Activated CD8-positive, alpha-beta T cell treated with anti-CD3 and anti-CD28 coated beads, Interleukin-2, amount 10 ng/mL, durations not matched to agents 7 days and 5 days (primary cell): ENCODE data around the gene PLEKHA6. TPM values are rescaled to one million over a fixed set of nuclear protein-coding genes. Genes with fewer than 3 reads are reported as not detected.

Experiments
- ATAC-seq: fragments of 150-1000 bp; cut with Tn5 transposase; one replicate; pipeline ENCODE4 v1.10.0; 2021; ENCODE audit warnings: moderate library complexity
- CTCF ChIA-PET: fragments of 350-600 bp; sonication (Branson Sonifier 250); formaldehyde crosslinking; loops from one replicate; lab custom pipeline; 2021; ENCODE audit warnings: antibody characterized with exemption; lab: Charles Lee
- POLR2A ChIA-PET: fragments of 350-600 bp; sonication (Branson Sonifier 250); formaldehyde crosslinking; loops from one replicate; lab custom pipeline; 2021; ENCODE audit warnings: antibody characterized with exemption; lab: Charles Lee
- DNase-seq: peaks from one replicate; pipeline ENCODE4 v3.0.0-alpha.2; 2020
- H3K27ac Mint-ChIP-seq: one replicate; pipeline ENCODE4 v1.8.0; 2021; ENCODE audit warnings: mild to moderate bottlenecking, mixed read lengths
- H3K27me3 Mint-ChIP-seq: one replicate; pipeline ENCODE4 v1.8.0; 2021; ENCODE audit warnings: low read depth, mixed read lengths
- H3K36me3 Mint-ChIP-seq: one replicate; pipeline ENCODE4 v1.8.0; 2021; ENCODE audit warnings: low read depth, mixed read lengths
- H3K4me1 Mint-ChIP-seq: one replicate; pipeline ENCODE4 v1.8.0; 2021; ENCODE audit warnings: low read depth, mixed read lengths
- H3K4me3 Mint-ChIP-seq: one replicate; pipeline ENCODE4 v1.8.0; 2021; ENCODE audit warnings: mild to moderate bottlenecking, mixed read lengths
- H3K9me3 Mint-ChIP-seq: one replicate; pipeline ENCODE4 v1.8.0; 2022; ENCODE audit warnings: mixed read lengths; ENCODE audit not compliant: insufficient read depth
- total RNA-seq, 2 experiments: library from RNA; stranded (reverse); gene quantifications; one replicate each; pipeline ENCODE4 v1.2.3, GENCODE V29; 2021

Gene PLEKHA6
- under 1 TPM; 0.26 to 0.29 TPM for total RNA-seq

- Mint-ChIP-seq H3K36me3 (no peaks in the 10 kb centered on the region), H3K27ac (no peak within 1 kb of the TSS), H3K4me3 (no peak within 1 kb of the TSS), H3K27me3 (peaks cover 8% of the 10 kb centered on the region), H3K9me3 (no peaks in the 10 kb centered on the region), H3K4me1 (peaks cover 12% of the 10 kb centered on the region)
- CTCF ChIA-PET: interaction anchor here (0.7 to 5.9 kb wide), 6 partner anchors 38 to 239 kb away, joined by 3 to 122 read pairs (median 6); partner anchors contain the start of genes GOLT1A and REN
- no peak for DNase-seq
- no peak for ATAC-seq
- POLR2A ChIA-PET: no interaction called here
Observed at GRCh38 chr1:204359474-204360255, at the start of gene PLEKHA6. PLEKHA6 (minus strand) TSS chr1:204359929; CDS start chr1:204273727, 86,202 bp downstream.

GRCh38 chr1:204409123-204409522, 49.4 kb upstream of the PLEKHA6 start:
- ATAC-seq: no peak
- peak overlapping the region; percentile 66 for H3K27ac Mint-ChIP-seq
- H3K27me3 Mint-ChIP-seq: no peaks in the 10 kb centered on the region
- peaks cover 24% of the 10 kb centered on the region for H3K4me1 Mint-ChIP-seq
- ChIA-PET POLR2A (interaction anchor here (0.9 to 2.1 kb wide), 2 partner anchors 17 to 107 kb away, joined by 3 to 6 read pairs; partner anchors contain the start of gene MDM4), CTCF (interaction anchor here (1.3 to 7.3 kb wide), 5 partner anchors 10 to 104 kb away, joined by 4 to 133 read pairs (median 6); partner anchors contain the start of gene PIK3C2B)
- H3K36me3 Mint-ChIP-seq: peaks cover 62% of the 10 kb centered on the region
- DNase-seq: no peak
- H3K4me3 Mint-ChIP-seq: peak overlapping the region; percentile 99
- no peaks in the 10 kb centered on the region for H3K9me3 Mint-ChIP-seq

GRCh38 chr1:204408602-204409001, 48.9 kb upstream of the PLEKHA6 start:
- Mint-ChIP-seq H3K4me1 (peaks cover 29% of the 10 kb centered on the region), H3K36me3 (peaks cover 67% of the 10 kb centered on the region), H3K27ac (peak overlapping the region; percentile 66), H3K27me3 (no peaks in the 10 kb centered on the region), H3K4me3 (peak overlapping the region; percentile 99), H3K9me3 (no peaks in the 10 kb centered on the region)
- CTCF ChIA-PET: interaction anchor here (1.3 to 7.3 kb wide), 7 partner anchors 10 to 398 kb away, joined by 4 to 133 read pairs (median 6); partner anchors contain the start of gene PIK3C2B
- POLR2A ChIA-PET: interaction anchor here (0.9 to 2.1 kb wide), 2 partner anchors 16 to 108 kb away, joined by 3 to 6 read pairs; partner anchors contain the start of gene MDM4
- ATAC-seq (no peak), DNase-seq (no peak)

- ChIA-PET POLR2A (interaction anchor here (0.6 to 2.1 kb wide), 4 partner anchors 16 to 1367 kb away, joined by 3 to 6 read pairs (median 3); partner anchors contain the start of genes MDM4 and RAB29), CTCF (interaction anchor here (0.6 to 7.3 kb wide), 12 partner anchors 9 to 399 kb away, joined by 3 to 133 read pairs (median 4); no protein-coding TSS in a partner anchor)
- Mint-ChIP-seq H3K27me3 (no peaks in the 10 kb centered on the region), H3K4me1 (peaks cover 29% of the 10 kb centered on the region), H3K4me3 (peak overlapping the region; percentile 99), H3K36me3 (peaks cover 68% of the 10 kb centered on the region), H3K9me3 (no peaks in the 10 kb centered on the region), H3K27ac (peak overlapping the region; percentile 66)
- ATAC-seq (no peak), DNase-seq (no peak)
Observed at GRCh38 chr1:204408074-204408507, 48.4 kb upstream of the PLEKHA6 start.

GRCh38 chr1:204407295-204407971, 47.7 kb upstream of the PLEKHA6 start:
- POLR2A ChIA-PET: interaction anchor here (0.6 to 2.1 kb wide), 5 partner anchors 14 to 1368 kb away, joined by 3 to 6 read pairs (median 3); partner anchors contain the start of genes MDM4 and RAB29

GRCh38 chr1:204406621-204407020, 46.9 kb upstream of the PLEKHA6 start:
- Mint-ChIP-seq H3K36me3 (peaks cover 67% of the 10 kb centered on the region), H3K27me3 (no peaks in the 10 kb centered on the region), H3K4me1 (peaks cover 23% of the 10 kb centered on the region), H3K9me3 (no peaks in the 10 kb centered on the region), H3K27ac (no peak overlapping the region), H3K4me3 (peak overlapping the region; percentile 99)
- DNase-seq (peak; percentile 19), ATAC-seq (no peak)
- ChIA-PET POLR2A (no interaction called here), CTCF (interaction anchor here (0.8 to 7.3 kb wide), 5 partner anchors 8 to 400 kb away, joined by 4 to 133 read pairs (median 6); no protein-coding TSS in a partner anchor)

More at GRCh38 chr1:204407295-204407971, 47.7 kb upstream of the PLEKHA6 start:
- CTCF ChIA-PET: interaction anchor here (0.6 to 7.3 kb wide), 11 partner anchors 9 to 399 kb away, joined by 3 to 133 read pairs (median 4); no protein-coding TSS in a partner anchor
- H3K36me3 Mint-ChIP-seq: peaks cover 64% of the 10 kb centered on the region
- H3K27ac Mint-ChIP-seq: no peak overlapping the region
- no peaks in the 10 kb centered on the region for H3K9me3 Mint-ChIP-seq
- ATAC-seq (no peak), DNase-seq (peak; percentile 21)
- no peaks in the 10 kb centered on the region for H3K27me3 Mint-ChIP-seq
- peaks cover 26% of the 10 kb centered on the region for H3K4me1 Mint-ChIP-seq
- peak overlapping the region; percentile 99 for H3K4me3 Mint-ChIP-seq

- Mint-ChIP-seq H3K4me1 (peaks cover 23% of the 10 kb centered on the region), H3K9me3 (no peaks in the 10 kb centered on the region), H3K27ac (peak overlapping the region; percentile 12), H3K36me3 (peaks cover 71% of the 10 kb centered on the region), H3K4me3 (peak overlapping the region; percentile 99), H3K27me3 (no peaks in the 10 kb centered on the region)
- CTCF ChIA-PET: interaction anchor here (1.0 to 2.4 kb wide), 3 partner anchors 9 to 41 kb away, joined by 3 to 8 read pairs (median 3); no protein-coding TSS in a partner anchor
- no peak for ATAC-seq
- POLR2A ChIA-PET: no interaction called here
- DNase-seq: peak; percentile 16
Observed at GRCh38 chr1:204405988-204406387, 46.3 kb upstream of the PLEKHA6 start.

GRCh38 chr1:204404629-204405028, 44.9 kb upstream of the PLEKHA6 start:
- H3K27ac Mint-ChIP-seq: no peak overlapping the region
- CTCF ChIA-PET: interaction anchor here (2.4 kb wide), 1 partner anchor 9 kb away, joined by 8 read pairs; no protein-coding TSS in a partner anchor
- POLR2A ChIA-PET: no interaction called here
- ATAC-seq: no peak
- no peak for DNase-seq
- H3K27me3 Mint-ChIP-seq: no peaks in the 10 kb centered on the region
- peaks cover 23% of the 10 kb centered on the region for H3K4me1 Mint-ChIP-seq
- no peak overlapping the region for H3K4me3 Mint-ChIP-seq
- no peaks in the 10 kb centered on the region for H3K9me3 Mint-ChIP-seq
- H3K36me3 Mint-ChIP-seq: peaks cover 68% of the 10 kb centered on the region

- ChIA-PET POLR2A (no interaction called here), CTCF (interaction anchor here (1.0 kb wide), 1 partner anchor 28 kb away, joined by 3 read pairs; no protein-coding TSS in a partner anchor)
- Mint-ChIP-seq H3K4me1 (peaks cover 25% of the 10 kb centered on the region), H3K27me3 (no peaks in the 10 kb centered on the region), H3K36me3 (peaks cover 60% of the 10 kb centered on the region), H3K27ac (no peak overlapping the region), H3K9me3 (no peaks in the 10 kb centered on the region), H3K4me3 (no peak overlapping the region)
- DNase-seq: no peak
- no peak for ATAC-seq
Observed at GRCh38 chr1:204402391-204402790, 42.7 kb upstream of the PLEKHA6 start.

- Mint-ChIP-seq H3K27ac (no peak overlapping the region), H3K4me3 (no peak overlapping the region), H3K9me3 (no peaks in the 10 kb centered on the region), H3K4me1 (peaks cover 22% of the 10 kb centered on the region), H3K27me3 (no peaks in the 10 kb centered on the region), H3K36me3 (peaks cover 59% of the 10 kb centered on the region)
- POLR2A ChIA-PET: interaction anchor here (1.0 kb wide), 1 partner anchor 92 kb away, joined by 3 read pairs; no protein-coding TSS in a partner anchor
- DNase-seq: no peak
- CTCF ChIA-PET: no interaction called here
- no peak for ATAC-seq
Observed at GRCh38 chr1:204401730-204402129, 42.0 kb upstream of the PLEKHA6 start.
